ENCODE data around the gene CDH2. TPM values are rescaled to one million over a fixed set of nuclear protein-coding genes. Genes with fewer than 3 reads are reported as not detected.

The CDH2 gene
- polyA plus RNA-seq (ENCODE audit: insufficient read length): 3.1 TPM

DNA sequence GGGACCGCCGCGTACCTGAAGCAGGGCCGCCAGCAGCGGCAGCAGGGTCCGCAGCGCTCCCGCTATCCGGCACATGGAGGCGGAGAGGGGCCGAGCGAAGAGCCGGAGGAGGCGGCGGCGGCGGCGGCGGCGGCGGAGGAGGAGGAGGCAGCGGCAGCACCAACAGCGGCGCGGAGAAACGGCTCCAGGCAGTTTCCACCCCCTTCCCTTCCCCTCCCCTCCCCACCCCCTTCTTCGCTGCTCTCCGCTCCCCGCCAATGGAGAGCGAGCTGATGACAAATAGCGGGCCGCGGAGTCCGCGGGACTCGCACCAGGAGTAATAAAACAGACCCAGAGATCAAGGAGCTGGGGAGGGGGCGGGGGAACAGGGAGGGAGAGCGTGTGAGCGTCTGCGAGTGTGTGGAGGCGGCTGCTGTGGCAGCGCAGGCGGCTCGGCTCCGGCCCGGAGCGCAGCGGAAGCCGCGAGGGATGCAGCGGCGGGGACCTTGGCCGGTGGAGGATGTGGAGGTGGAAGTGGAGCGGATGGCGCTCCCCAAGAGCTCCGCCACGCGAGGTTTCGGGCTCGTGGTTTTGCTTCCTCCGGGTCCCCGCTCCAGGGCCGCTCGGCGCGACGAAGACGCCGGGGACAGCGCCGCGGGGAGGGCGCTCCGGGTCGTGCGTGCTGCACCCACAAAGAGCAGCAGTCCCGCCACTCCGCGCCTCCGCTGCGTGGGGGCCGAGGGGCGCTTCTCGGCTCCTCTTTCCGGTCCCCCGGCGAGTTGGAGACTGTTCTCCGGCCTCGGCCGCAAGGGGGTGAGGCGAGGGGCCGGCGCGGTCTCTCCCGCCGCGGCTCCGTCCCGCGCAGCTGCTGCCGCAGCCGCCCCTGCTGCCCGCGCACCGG lies at the start of gene CDH2:
Gene CDH2 (minus strand): TSS at position 183 of the 880 bp plus-strand sequence. CDS start 108 bp downstream, at position 75.
- DNase-seq: peak; percentile 78

DNA sequence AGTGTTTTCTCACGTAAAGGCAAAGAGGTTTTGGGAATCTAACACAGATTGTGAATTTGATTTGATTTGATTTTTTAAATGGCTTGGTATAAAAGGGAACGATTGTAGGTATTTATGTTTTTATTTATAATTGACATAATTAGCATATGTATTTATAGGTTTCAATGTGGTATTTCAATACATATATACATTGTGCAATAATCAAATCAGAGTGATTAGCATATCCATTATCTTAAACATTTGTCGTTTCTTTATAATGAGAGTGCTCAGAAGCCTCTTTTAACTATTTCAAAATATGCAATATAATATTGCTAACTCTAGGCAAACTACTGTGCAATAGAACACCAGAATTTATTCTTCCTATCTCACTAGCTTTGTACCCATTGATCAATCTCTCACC lies 35.1 kb upstream of the CDH2 start:
- DNase-seq: no peak

DNA sequence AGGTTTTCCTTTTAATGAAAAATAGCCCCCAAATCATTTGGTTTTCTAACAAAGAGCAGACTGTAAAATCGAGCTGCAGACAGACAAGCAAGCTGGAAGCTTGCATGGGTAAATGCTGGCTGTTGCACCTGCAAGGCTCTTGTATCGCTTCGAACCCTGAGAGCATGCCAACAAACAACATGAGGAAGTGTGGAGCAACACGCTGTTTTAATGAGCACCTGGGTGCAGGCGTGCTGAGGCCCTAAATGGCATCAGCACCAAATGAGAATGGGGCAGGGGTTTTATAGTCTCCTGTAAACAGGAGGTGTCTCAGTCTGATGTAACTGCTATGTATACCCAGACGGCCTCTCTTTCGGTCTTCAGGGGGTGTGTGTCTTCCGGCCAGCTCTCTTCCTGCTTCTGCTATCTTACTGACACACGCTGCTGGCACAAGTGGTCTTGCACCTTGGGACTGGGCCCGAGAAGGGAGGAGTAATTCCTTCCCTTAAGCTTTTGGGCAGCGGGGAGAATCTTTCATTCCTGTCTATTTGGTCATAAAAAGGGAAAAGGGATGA lies 31.9 kb upstream of the CDH2 start:
- DNase-seq: no peak

DNA sequence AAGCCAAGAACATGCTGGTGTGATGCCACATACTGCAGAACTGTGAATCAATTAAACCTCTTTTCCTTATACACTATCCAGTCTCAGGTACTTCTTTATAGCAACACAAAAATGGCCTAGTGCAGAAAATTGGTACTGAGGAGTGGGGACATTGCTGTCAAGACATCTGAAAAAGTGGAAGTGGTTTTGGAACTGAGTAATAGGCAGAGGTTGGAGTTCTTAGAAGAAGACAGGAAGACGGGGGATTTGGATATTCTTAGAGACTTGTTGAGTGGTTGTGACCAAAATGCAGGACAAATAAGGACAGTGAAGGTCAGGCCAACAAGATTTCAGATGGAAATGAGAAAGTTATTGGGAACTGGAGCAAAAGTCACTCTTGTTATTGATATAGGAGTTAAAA lies 31.3 kb upstream of the CDH2 start:
- no peak for DNase-seq

DNA sequence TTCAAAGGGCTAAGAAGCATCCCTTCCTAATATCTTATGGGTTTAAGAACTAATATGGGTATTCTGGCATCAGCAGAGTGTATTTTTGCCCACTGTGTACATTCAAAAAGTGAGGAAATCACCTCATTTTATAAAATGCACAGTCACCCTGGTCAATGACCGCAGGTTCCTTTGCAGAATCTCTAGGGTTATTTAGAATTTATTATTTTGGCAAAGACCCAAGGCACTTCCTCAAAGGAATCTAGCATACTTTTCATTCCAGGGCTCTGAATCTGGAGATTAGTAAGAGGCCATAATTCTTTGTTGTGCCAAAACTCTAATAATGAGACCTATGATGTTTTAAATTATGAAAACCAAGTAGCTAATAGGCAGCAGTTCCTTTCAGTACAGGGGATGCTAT lies 27.2 kb upstream of the CDH2 start:
- DNase-seq: no peak

DNA sequence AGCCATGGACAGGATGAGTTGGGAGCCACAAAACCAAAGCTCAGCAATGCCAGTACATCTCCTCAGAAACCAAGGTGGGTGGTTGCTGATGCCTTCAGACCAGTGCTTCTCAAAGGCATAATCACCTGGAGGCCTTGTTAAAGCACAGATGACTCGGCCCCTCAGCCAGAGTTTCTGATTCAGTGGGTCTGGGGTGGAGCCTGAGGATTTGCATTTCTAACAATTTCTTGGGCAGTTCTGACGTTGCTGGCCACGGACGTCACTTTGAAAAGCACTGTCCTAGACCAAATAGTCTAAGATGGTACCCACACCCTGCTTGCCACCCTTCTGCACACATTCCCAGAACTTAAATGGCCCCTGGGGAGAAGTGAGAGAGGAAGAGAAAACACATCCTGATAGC lies 24.1 kb upstream of the CDH2 start:
- DNase-seq: no peak

DNA sequence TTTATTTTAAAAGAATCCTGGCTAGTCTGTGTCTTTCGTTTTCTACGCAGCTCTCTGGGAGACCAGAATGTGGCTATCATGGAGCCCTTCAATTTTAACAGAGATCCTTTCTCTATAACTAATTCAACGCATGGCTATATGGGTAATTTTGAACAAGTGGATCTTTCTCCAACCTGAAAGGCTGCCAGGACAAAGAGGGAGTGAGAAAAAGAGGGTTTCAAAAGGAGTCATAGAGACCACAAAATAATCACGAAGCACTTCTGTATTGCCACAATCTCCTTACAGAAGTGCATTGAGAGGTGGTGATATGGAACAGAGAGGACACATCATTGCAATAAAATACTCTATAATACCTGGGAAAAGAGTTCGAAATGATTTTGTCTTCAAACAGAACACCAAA lies 21.7 kb upstream of the CDH2 start:
- no peak for DNase-seq

DNA sequence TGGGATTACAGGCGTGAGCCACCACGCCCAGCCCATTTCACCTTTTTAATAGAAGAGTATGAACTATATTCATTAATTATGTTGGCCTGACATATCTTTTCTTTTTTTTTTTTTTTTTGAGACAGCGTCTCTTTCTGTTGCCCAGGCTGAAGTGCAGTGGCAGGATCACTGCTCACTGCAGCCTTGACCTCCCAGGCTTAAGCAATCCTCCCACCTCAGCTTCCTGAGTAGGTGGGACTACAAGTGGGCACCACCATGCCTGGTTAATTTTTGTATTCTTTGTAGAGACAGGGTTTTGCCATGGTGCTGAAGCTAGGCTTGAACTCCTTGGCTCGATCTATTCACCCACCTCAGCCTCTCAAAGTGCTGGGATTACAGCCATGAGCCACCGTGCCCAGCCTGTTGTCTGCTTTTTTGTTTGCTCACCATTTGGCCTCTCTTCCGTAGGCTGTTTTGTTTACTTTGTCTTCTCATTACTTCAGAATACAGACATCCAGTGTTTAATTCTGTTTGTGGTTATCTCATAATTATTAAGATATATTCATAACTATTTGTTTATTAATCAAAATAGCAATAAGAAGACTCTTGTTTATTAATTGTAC lies 16.3 kb upstream of the CDH2 start:
- DNase-seq: no peak

DNA sequence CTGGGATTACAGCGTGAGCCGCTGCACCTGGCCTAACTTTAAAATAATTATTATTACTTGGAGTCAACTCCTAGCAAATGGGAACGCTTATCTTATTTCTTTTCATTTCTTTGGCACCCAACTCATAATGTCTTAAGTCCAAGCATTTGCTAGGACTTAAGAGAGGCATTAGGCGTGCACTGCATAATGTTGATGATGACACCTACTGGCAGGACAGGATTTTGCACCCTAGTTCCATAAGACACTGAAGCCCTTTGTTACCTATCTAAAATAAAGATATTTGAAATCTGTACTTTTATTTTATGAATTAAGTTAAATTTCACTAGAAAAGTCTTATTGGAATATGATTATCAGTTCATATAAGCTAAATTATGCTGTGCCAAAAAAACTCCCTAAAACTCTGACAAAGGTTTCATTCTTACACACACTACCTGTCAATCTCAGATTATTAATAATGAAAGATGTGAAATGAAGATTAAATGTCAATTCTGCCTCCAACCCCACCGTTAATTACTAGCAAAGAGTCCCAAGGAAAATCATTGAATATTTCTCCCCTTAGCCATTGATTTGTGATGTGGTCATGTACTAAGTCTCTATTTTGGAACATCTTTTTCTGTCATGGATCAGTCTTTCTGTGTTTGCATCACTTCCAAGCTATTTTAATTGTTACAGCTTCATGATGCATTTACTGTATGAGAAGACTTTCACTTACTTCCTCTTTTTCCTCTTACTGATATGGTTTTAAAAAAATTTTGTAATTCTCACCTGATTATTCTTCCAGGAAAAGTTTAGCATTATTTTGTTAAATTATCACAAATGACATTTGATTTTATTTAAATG lies 12.7 kb upstream of the CDH2 start:
- DNase-seq: no peak

DNA sequence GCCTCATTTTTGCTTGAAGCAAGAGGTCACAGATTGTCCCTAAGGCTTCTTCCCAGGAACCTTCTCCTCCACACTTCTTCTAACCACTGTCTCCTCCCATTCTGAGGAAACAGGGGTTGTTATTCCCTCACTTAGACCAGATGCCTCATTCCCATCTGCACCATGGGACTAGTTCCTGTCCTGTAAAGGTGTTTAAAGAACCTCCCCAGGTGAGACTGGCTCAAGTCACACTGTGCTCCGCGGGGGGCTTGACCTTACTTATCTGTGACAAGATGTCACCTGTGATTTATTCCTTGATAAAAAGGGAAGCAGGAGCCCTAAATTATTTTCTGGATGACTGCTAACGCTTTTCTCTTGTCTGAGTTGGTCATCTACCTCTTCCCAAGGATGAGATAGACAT lies 8.2 kb upstream of the CDH2 start:
- DNase-seq: no peak

DNA sequence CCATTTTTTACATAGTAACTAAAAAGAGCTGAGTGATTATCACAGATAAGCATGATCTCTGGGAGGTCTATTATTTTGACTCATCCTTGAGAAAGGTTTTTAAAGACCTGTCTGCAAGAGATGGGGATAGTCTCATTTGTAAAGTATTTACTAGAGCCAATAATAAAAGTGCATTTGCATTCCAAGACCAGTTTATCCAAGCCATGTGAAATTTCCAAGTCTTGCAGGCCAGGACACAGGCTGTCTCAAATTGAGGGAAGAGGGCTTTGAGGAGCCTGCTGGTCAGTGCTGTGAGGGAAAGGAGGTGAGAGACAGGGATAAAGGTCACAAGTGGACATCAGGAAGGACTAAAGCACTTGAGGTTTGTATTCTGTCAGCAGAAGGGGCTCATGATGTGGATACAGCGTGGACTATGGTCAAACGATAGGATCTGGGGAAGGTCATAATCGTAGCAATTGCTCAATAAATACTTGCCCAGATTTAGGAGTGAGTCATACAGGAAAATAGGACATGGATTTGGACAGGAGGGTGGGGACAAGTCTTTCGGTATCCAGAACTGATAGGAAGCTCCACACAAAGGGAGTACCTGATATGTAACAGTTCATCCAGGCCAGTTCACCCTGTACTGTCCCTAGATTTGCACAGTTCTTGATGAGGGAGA lies 6.6 kb upstream of the CDH2 start:
- DNase-seq: no peak

DNA sequence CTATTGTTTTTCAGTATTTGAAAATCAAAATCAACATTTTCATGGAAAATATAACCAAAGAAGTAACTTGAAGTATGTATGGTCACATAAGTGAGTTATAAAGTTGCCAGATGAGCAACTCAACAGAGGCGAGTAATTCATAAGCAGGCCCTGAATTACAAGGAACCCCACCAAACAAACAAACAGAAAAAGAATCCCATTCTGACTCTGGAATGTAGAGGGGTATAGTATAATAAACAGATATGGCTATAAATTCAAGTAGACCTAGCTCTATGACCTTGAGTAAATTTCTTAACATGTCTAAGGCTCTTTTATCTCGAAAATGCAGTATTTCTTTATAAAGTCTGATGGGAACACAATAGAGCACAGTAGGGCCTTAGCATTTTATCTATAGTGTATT lies 4.7 kb upstream of the CDH2 start:
- no peak for DNase-seq

DNA sequence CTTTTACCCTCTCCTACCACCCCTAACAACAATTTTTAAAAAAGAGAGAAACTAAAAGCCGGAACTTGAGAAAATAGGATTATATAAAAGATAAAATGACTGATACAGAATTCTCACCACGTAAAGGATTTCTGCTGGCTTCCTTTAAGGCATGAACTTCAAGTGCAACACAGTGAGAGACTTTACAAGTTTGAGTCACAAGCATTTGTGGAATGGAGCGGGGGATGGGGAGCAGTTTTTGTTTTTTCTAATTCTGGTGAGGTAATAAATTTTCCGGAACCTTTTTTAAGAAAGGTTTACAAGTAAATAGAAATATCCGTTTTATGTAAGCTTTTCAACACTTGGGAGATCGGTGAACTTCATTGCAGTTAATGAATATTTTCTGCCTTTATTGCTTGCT lies 1.8 kb upstream of the CDH2 start:
- DNase-seq: no peak

DNA sequence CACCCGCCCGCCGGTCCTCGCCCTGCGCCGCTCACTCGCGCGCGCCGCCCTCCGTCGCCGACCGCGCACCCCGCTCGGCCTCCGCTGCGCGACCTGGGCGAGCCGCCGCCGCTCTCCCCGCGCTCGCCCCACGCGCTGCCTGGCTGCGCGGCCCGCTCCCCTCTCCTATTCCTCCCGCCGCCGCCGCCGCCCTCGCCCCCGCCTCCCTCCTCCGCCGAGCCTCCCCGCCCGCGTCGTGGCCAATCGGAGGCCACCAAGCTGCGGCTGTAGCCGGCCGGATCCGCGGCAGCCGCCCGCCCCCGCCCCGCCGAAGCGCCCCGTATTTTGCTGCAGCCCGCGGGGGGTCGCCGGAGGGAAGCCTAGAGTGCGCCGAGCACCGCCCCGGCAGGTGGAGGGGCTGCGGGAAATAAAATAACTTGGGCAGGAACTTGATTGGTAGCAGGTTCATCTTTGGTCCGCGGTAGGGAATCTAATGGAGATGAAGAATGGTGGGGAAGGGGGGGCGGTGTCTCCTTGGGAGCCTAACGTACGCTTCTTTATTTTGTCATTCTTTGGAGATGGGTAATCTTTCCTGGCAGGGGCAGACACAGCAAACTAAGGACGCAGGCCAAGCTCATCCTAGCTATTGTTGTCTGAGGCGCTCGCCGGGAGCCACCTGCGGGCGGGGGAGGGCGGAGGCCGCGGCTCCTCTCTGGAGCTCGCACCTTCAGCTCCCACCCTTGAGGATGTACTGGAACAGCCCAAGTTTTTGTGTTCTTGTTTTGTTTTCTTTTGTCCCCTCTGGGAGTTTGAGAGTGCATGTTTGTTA lies 1.1 kb upstream of the CDH2 start:
- DNase-seq: peak; percentile 27

DNA sequence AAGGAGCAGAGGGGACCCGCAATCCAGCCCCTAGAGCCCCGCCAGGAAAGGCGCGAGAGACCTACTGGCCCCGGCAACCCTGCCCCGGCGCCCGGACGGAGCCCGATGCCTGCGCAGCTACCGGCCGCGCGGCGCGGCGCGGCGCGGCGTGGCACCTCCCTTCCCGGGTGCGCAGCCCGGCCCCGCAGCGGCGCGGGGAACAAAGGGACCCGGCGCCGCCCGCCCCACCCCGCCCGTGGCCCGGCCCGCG lies 307 bp downstream of the CDH2 start:
- DNase-seq: no peak

DNA sequence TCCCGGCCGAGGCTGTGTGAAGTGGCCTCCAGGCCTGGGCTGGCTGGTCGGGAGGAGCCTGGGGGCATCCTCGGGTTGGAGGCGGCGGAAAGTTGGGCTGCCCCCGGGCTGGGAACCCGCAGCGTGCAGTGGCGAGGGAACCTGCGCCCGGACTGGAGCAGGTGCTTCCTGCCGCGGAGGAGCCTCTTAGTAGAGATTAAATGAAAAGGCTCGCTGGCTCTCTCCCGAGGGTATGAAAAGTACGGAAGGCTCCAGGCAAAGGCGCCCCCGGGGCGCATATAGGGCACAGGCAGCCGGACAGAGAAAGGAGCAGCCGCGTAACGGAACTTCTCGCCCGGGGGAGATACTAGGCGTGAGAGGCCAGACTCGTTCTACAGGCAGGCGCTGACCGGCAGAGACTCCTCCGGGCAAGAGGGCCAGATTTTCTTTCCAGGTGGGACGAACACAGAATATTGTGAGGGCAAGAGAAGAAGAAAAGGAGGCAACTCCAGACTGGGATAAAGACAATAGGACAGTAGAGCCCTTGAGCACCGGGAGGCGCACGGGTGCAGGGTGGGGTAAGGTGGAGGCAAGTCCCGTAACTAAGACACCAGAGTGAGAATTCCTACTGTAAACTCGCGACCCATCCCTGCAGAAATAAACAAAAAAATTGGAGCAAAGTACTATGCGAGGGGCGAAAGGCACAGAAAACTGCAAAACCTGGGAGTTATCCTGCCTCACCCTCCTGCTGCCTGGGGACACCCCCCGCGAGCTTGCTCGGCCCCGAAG lies 816 bp downstream of the CDH2 start:
- no peak for DNase-seq

DNA sequence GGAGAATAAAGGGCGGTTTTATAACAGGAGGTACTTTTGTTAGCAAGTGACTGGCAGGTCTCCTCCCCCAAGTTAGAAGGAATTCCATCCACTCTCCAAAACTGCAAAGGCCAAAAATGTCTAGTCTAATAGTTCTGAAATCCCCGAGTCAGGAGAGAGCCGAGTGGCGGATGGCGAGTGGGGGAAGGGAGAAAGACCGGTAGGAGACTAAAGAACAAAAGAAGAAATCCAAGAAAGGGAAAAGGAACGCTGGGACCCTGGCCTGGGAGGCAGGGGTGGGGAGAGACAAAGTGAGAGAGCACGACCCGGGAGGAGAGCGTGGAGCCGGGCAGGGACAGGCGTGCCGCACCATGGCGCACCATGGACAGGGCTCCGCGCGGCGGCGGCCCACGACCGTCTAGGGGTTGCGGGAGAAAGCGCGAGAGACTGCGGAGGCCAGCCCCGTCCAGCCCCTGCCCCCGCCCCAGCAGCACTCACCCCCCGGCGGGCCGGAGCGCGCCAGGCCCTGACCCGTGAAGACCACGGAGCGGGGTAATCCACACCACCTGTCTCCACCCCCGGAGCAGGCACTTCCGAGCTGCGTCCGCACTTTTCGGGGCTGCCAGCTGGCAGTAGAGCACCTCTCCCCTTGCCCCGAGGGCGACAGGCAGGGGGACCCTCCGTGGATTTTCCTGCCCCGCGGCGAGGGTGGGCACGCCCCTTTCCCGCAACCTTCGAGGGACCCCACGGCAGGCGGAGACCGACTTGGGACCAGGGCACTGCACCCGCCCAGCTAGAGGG lies 1.6 kb downstream of the CDH2 start:
- DNase-seq: peak; percentile 36

DNA sequence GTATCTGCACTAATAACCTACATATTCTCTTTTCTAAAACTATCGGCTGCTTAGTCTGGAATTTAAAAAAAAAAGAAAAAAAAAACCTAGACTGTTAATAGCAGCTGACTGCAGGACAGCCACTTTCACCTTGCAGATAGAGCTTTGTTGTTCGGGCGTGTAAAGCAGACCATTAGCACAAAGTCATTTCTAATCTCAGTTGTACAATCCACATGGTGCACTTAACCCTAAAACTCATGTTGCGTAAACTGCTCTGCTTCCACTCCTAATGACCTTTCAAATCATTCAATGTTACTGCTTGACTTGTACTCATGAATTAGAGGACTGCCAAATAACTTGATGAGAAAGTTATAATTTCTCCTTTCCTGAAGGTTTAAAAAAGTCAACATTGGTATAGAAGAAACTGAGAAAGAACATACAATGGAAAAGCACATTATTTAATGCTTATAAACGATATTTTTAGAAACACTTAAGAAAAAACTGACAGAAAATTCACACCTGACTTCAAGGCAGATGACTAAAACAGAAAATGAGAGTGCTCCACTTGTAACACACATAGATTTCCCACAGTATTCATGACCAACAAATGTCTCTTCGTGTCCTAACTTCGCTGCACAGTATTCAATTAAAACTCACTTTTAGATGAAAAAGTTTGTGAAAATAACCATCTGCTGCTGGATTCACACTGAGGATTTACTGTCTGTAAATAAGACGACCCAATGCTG lies 2.6 kb downstream of the CDH2 start:
- DNase-seq: no peak

DNA sequence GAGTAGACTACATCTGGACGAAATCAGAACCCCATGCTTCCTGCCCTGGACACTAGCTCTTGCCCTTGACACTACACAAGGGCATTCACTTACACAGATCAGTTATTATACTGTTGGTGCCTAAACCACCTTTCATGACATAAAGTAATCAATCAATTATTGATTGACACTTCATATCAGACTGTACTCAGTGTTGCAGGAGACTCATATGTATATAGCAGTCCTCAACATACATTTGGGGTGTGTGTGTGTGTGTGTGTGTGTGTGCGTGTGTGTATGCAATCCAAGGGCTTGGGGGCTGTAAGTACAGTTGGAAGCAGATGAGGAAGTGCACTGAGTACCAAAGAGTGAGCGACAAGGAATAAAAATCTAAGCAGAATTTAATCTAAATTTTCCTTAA lies 5.1 kb downstream of the CDH2 start:
- DNase-seq: no peak

DNA sequence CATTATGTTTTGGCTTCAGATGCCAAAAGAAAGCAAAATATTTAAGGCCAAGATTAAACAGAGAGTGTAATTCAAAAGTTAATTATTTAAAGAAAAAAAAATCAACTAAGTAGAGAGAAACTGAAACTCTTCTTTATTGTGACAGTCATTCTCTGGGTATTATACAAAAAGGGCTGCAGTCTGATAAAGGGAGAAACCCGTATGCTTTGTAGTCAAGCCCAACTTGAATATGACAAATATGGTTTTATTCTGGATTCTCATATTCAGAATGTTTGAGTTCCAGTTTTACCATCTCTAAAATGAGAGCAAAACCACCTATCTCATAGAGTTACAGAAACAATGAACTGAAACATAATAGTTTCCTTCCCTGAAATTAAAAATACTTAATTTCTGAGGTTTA lies 8.2 kb downstream of the CDH2 start:
- DNase-seq: no peak

Measured in hindlimb muscle (tissue), 1 donor.